ENCODE results near the gene PIM3.

PIM3 gene

GRCh38 chr22:50000587-50001387, 40.2 kb downstream of the PIM3 start:
- DNase-seq (ENCODE audit: low read depth in 2 of 2) = no peak

GRCh38 chr22:50001388-50002231, 41.0 kb downstream of the PIM3 start:
- DNase-seq (ENCODE audit: low read depth in 2 of 2) = no peak

GRCh38 chr22:50002791-50003190, 42.2 kb downstream of the PIM3 start:
- DNase-seq (ENCODE audit: low read depth in 2 of 2) = no peak

- no peak for DNase-seq (ENCODE audit: low read depth in 2 of 2)
These were observed 44.3 kb downstream of the PIM3 start for GRCh38 chr22:50004918-50005317.

- no peak for DNase-seq (ENCODE audit: low read depth in 2 of 2)
These were observed 46.5 kb downstream of the PIM3 start for GRCh38 chr22:50007057-50007511.

- no peak for DNase-seq (ENCODE audit: low read depth in 2 of 2)
These were observed 47.8 kb downstream of the PIM3 start for GRCh38 chr22:50008151-50009040.

- DNase-seq (ENCODE audit: low read depth in 2 of 2) = no peak
These were observed 48.7 kb downstream of the PIM3 start for GRCh38 chr22:50009251-50009650.

- DNase-seq (ENCODE audit: low read depth in 2 of 2) = no peak
These were observed 49.4 kb downstream of the PIM3 start for GRCh38 chr22:50009765-50010675.

GRCh38 chr22:50010676-50011446, 50.3 kb downstream of the PIM3 start:
- no peak for DNase-seq (ENCODE audit: low read depth in 2 of 2)

- DNase-seq (ENCODE audit: low read depth in 2 of 2) = no peak
These were observed 51.1 kb downstream of the PIM3 start for GRCh38 chr22:50011447-50012210.

GRCh38 chr22:50012211-50013181, 51.9 kb downstream of the PIM3 start, which contains the start of gene IL17REL:
Gene IL17REL (minus strand): TSS chr22:50012765. CDS start chr22:50012646, 119 bp downstream.
- DNase-seq (ENCODE audit: low read depth in 2 of 2) = no peak
